Stimulated activated CD4-positive, alpha-beta T cell treated with anti-CD3 and anti-CD28 coated beads, TNF-alpha, amount 100 ng/mL, for 4 hours (primary cell): ENCODE measurements around the gene DLGAP1.
"Not testable (repeated sequence)": the region's sequence is repeated elsewhere in the genome, so short reads cannot be mapped to it uniquely, and the experiment has no call there.

Experiments used
- DNase-seq, 3 experiments: peaks; one replicate each; pipeline ENCODE4 v3.0.0-alpha.2; 2020; ENCODE audit warnings: low read depth in 3 of 3

DLGAP1 gene

DNA sequence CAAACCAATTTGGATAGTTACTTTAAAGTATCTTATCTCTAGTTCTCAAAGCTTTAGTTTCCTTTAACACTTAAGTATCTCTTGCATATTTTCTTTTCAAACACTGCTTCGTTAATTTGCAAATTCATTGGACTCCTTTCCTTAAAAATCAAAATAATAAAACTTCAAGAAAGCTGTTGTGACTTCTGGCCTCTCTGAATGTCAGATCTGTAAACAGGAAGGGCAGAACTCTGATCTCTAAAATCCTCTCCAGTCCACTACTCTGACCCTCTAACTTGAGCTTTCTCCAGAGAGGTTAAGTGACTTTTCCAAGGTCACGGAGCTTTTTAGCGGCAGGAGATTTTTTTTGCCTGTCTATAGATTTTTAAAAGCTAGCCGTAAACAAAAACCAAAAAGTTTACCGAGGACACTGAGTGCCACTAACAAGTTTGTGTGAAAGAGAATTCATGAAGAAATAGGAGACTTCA is 849.6 kb downstream of the DLGAP1 start:
- DNase-seq, result no peak

DNA sequence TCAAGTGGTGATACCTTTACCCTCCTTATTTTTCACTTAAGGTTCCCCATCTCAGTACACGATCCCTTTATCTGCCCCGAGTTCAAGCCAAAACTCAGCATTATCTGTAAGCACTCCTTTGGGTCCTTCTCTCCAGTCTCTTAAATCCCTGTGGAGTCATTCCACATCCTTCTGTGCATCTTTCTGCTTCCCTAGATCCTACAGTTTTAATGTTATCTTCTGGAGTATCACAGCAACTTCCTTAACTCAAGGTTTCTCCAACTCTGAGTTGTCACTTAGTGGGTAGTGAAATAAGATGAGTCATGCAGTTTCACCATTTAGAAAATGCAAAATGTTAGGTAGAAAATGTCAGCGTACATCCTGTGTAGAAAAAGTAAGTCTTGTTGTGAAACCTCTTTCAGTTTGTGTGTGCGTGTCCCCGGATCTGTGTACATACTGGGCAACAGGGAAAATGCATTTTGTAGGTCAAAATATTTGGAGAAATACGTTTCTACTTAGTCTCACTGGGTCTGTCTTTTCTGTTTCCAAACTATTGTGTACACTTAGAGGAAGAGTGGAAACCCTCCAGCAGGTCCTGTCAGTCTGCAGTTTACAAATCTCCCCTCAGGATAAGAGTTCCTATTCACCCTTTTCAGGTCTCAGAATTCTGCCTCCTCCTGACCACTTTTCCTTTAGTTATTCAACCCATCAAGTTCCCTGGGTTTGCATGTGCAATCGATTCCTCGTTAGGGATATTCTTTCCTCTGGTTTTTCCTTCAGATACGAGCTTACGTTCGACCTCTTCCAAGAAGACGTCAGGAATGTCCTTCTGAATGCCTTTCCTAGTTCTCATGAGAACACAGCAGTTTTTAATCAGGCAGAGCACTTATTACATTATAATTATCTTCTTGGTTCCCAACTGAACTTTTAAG is 850.4 kb downstream of the DLGAP1 start:
- DNase-seq, result no peak

DNA sequence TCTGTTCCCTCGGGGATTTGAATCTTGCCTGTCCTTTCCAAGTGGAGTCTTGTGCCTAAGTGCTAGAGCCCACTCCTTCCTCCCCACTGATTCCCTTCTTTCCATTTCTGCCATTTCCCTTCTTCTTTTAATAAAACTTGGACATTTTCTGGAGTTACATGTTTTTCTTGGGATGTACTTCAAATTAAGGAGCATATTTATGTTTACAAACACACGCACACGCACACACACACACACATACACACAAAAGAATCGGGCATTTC is 850.9 kb downstream of the DLGAP1 start:
- DNase-seq, result no peak

DNA sequence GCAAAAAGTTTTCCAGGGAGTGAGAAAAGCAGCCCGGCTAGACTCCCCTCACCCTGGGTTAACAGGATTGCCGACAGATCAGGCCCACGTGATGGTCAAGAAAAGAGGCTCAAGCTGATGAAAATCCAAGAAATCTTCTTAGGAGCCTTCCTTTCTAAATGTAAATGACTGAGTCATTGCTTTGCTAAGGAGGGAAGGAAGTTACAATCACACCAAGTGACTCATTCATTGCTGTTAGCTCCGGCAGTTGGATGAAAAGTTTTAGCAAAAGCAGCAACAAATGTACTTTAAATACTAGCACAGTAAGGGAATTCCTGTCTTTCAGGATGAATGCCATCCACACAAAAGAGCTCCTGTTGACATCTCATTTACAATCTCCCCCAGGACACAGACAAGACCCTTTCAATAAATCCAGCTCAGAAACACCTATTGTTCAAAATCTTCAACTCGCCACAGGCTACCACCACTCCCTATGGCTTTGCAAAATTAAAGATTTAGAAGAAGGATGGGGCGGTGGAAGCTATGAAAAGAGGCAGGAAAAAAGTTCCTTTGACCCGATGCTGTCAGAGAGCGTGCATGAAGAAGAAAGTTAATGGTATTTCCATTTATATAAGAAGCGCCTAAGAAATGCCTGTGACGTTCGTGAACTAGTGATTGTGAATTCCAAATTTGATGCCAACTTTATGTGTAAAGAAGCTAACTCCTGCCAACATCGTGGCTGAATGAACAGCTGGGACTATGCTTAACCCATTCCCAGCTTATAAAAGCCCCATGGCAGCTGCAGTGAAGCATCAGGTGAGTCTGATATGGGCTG is 851.5 kb downstream of the DLGAP1 start:
- no peak for DNase-seq

DNA sequence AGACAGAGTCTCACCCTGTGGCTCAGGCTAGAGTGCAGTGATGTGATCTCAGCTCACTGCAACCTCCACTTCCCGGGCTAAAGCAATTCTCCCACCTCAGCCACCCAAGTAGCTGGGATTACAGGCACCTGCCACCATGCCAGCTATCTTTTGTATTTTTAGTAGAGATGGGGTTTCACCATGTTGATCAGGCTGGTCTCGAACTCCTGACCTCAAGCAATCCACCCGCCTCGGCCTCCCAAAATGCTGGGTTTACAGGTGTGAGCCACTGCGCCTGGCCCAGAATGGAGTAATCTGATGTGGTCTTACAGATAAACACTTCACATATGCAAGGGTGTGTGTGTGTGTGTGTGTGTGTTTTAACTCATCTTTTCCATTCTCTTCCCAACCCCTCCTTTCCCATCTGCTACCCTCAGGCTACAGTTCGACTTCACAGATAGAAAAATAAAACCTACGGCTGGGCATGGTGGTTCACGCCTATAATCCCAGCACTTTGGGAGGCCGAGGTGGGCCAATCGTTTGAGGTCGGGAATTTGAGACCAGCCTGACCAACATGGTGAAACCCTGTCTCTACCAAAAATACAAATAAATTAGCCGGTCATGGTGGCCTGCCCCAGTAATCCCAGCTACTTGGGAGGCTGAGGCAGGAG is 853.9 kb downstream of the DLGAP1 start:
- DNase-seq, result not testable (repeated sequence)

DNA sequence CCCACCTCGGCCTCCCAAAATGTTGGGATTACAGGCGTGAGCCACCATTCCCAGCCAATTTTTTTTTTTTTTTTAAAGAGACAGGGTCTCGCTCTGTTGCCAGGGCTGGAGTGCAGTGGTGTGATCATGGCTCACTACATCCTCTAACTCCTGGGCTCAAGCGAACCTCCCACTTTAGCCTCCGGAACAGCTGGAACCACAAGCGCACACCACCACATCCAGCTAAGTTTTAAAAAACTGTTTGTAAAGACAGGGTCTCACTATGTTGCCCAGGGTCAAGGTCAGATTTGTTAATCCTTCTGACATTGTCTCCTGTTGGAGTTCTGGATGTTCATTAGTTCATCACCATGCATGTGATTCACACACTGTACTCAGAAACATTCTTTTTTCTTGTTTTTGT is 855.2 kb downstream of the DLGAP1 start:
- no peak for DNase-seq

DNA sequence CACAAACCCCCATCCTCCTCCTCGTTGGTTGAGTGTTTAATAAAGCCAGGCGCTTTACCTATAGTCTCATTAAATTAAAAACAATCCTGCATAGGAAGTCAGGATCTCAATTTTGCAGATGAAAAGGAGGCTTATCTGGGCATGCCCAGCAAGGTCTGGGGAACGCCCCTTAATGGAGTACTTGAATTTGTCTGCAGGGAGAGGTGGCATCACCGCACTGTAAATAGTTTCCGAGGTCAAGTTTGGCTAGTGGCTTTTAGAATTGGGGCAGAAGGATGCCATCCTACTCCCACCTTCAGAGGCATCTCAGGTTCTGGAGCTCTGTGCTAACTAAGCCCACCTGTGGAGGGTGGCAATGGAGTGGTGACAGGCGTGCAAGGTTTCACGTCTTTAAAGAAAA is 855.9 kb downstream of the DLGAP1 start:
- no peak for DNase-seq

DNA sequence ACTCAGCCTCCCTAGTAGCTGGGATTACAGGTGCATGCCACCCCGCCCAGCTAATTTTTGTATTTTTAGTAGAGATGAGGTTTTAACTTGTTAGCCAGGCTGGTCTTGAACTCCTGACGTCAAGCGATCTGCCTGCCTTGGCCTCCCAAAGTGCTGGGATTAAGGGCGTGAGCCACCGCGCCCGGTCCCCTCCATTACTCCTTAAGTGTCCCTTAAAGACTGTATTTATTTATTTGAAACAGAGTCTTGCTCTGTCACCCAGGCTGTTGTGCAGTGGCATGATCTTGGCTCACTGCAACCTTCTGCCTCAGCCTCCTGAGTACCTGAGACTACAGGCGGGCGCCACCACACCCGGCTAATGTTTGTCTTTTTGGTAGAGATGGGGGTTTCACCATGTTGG is 856.5 kb downstream of the DLGAP1 start:
- DNase-seq, result no peak

DNA sequence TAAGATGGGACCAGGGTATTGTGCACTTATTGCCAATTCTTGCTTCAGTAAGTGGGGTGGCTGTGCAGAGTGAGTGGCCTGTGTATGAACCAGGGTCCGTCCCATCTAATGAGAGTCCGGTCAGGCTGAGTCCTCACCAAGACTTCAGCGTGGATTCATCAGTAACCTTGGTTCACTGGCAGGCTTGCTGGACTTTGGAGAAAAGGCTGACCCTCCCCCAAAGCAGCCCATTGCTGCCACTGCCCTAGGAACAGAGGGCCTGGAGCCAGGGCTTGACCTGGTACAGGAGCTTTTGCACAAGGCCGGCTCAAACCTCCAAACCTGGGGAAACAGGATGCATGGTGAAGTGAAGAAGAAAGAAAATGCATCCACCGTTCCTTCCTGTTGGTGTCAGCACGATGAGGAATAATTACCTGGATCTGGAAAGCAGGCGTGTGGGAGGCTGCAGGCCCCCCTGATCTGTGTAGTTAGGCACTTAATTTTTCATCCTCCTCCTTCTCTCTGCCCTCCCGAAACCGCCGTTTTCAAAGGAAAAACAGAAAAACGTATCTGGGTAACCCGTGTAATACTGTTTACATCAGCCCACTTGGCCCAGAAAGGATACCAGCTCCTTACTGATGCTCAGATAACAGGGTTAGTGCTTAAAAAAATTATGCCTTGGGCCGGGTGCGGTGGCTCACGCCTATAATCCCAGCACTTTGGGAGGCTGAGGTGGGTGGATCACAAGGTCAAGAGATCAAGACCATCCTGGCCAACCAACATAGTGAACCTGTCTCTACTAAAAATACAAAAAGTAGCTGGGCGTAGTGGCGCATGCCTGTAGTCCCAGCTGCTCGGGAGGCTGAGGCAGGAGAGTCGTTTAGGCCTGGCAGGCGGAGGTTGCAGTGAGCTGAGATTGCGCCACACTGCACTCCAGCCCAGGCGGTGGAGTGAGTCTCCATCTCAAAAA is 857.4 kb downstream of the DLGAP1 start:
- DNase-seq, result no peak

DNA sequence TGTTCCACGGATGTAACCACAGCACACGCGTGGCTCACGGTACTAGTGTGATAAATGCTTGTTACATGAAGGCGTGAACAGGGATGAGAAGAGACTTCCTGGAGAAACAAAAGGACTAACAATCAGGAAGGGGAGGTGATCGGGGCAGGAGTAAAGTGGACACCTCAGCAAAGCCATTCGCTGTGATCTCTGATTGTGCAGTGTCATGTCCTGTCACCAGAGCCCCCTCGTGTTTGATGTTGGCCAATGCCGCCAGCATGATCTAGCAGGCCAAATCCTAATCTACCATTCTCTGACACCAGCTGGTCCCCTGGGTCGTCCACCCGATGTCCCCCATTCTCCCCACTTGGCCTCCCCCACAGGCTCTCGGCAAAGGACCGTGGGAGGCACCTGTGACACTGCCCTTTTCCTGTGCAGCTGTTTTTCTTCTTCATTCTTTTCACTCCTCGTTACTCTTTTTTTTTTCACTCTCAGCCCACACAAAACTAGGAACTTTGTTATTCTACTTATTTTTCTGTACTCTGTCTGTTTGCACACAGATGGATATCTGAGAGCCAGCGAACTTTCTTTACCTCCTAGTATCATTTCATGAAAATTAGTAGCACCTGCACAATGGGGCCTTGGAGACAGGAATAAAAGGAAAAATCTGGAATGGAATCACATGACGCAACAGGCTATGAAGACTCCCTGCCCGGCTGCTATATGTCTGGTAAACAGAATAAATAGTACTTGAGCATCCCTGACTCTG is 858.3 kb downstream of the DLGAP1 start:
- no peak for DNase-seq

DNA sequence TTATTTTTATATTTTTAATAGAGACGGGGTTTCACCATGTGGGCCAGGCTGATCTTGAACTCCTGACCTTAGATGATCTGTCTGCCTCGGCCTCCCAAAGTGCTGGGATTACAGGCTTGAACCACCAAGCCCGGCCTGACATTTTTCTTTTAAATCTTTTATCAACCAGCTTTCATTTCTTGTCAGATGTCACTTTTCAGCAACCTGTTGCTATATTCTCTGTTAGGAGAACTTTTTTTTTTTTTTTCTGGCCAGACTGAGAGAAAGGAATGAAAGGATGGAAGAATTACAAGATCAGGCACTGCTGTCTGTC is 858.8 kb downstream of the DLGAP1 start:
- DNase-seq, result no peak

DNA sequence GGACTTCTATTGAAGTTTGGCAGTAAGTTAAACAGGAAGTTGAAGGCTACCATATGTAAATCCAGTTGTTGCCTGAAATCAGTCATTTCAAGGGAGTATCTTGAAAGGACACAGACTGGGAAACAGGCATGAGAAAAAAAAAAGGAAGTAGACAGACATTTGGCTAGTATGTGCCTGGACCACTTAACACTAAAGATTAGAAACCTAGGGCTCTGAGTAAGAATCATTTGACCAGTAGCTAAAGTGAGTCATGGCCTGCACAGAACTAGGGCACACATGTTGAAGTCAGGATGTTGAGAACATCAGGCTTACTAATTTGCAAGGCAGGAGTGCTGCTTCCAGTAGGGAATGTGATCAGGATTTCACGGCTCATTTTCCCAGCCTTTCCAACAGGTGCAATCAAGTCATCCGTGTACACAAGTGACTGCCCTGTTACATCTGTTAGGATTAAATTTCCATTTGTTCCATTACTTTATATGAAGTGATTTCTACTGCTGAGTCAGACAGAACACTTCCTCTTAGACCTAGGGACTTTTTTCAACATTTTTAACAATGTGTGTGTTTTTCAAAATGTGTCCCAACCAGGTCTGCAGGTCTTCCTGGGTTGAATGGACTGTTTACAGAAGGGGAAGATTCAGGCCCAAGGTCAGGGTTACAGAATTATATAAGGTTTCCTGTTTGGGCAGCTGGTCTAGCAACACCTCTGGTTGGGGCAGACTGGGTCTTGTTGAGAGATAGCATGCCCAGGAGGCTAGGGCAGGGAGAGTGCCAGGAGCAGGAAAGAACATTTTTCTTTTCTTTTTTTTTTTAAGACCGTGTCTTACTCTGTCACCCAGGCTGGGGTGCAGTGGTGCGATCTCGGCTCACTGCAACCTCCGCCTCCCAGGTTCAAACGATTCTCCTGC is 859.5 kb downstream of the DLGAP1 start:
- DNase-seq, result no peak

DNA sequence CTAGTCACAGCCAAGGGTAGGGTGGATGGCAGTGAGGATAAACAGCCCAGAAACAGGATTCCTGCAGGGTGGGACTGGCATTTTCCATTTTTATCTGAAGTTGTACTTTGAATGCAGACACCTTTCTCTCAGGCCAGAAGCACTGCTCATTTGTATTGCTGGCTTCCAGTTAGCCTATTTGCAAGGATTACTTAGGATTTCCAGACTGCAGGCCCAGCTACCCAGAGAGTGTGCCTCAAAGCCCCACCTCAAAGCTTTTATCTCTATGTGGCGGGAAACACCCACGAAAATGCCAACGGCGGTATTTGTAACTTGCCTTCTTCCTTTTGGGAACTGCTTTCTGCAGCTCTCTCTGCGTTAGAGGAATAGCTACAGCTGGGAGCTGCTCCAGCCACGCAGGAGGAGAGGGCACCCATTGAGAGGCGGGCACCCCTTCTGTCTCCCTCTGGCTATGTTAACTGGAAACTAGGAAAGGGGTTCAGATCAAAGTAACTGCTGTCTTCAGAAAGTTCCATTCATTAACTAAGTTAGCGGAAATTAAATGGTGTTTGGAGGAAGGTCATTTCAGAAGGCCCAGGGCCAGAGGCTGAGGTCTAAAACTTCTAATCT is 860.2 kb downstream of the DLGAP1 start:
- DNase-seq, result no peak

DNA sequence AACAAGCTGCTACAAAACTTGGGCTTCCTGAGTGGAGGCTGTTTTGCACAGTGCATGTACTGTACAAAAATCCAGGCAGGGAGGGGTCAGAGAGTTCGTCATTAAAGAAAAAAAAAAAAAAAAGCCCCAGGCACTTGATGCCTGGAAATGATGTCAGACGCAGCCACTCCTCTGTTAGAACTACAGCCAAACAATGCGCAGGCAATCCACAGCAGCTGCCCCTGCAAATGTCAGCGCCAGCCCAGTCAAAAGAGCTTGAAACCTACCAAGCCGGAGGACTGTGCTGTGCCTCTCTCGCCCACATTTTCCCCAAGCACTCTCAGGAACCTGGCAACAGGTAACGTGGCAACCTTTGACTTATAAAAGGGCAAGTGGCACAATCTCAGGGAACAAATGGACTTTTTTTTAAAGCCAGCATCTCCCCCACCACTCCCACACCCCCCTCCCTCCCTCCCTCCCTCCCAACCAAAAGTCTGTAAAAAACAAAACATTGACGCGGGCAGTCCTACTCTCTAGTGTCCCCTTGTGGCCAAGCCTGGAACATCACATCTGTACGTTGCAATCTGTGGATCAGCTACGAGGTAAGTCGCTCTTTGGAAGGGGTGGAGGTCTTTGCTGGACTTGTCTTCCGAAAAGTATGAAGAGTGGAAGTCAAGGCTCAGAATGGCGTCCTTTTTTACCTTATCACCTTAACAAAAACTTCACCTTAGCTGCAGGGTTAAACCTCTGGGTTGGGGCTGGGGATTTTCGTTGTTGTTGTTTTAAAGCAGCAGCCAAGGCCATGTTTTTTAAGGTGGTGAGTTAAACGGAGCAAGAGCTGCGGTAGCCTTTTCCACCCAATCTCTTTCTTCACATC is 861.0 kb downstream of the DLGAP1 start:
- peak; percentile 65 to 76 (median 70) for DNase-seq

DNA sequence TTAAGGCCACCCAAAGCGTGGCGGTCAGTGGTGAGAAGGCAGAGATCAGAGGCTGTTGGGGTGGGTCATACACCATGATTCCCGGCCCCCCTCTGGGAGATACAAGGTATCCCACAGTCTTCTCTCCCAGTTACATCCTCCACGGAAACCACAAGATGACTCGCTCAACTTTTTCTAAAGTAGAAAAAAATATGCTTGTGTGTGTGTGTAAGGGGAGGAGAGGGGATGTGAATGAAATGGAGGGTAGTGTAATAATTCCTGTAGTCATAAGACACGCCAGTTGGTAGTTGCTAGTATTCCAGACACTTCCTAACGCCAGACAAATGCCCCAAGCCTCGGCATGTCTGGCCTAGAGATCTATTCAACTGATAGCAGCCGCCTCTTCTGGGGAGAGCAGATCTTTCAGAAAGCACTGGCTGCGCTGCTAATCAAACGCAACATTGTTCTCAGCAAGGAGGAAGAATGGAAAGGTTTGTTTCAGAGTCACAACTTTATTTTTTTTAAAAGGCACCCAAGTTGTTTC is 861.7 kb downstream of the DLGAP1 start:
- no peak for DNase-seq

DNA sequence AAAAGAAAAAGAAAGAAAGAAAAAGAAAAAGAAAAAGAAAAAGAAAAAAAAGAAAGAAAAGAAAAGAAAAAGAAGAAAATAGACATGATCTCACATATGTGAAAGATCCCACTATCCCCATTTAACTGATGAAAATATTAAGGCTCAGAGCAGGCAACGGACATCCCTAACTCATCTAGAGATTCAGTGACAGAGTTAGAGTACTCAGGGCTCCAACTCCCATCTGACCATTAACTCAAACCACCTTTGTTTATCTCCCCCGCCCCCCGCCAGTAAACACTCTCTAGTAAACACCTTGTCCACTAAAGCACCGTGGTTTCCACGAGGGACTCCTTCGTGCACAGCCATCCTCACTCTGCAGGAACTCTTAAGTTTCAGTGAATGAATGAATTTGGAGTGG is 862.2 kb downstream of the DLGAP1 start:
- DNase-seq, result no peak

DNA sequence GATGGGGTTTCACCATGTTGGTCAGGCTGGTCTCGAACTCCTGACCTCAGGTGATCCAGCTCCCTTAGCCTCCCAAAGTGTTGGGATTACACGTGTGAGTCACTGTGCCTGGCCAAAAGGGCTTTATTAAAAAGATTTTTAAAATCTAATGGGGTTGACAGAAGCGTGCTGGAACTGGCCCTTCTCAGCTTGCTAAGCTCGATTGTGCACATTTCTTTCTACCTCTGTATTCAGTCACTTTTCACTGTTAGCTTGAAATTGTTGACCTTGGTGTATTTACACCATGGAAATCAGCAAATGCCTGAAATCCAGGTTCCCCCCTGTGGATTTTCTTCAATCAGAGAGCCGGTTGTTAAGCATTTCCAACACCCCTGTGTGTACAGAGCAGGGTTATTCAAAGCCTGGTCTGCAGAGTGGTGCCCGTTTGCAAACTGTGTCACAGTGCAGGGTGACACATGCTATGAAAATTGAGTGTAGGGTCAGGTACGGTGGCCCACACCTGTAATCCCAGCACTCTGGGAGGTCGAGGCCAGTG is 864.9 kb downstream of the DLGAP1 start:
- no peak for DNase-seq
